RWPE1 (cell line): ENCODE data around the gene ASB5.

Experiments
- CTCF ChIA-PET: fragments of 350-600 bp; sonication (Branson Sonifier 250); formaldehyde crosslinking; extraction: SDS; loops from one replicate; lab custom pipeline; 2021; lab: Yijun Ruan, JAX
- POLR2A ChIA-PET: fragments of 400-600 bp; formaldehyde crosslinking; extraction: SDS; loops from one replicate; lab custom pipeline; 2020; ENCODE audit warnings: antibody characterized with exemption; ENCODE audit not compliant: low non-redundant PET; lab: Yijun Ruan, JAX
- DNase-seq: peaks from one replicate; pipeline ENCODE4 v3.0.0; 2012; ENCODE audit warnings: low spot score
- H3K27ac ChIP-seq: fragments of 450-650 bp; 2 replicates; pipeline ENCODE4 v1.5.1; 2017
- CTCF ChIP-seq: fragments of 450-650 bp; conservative IDR thresholded peaks from 2 replicates; pipeline ENCODE4 v1.5.1; 2017; ENCODE audit warnings: low read depth, mild to moderate bottlenecking

Gene ASB5

DNA sequence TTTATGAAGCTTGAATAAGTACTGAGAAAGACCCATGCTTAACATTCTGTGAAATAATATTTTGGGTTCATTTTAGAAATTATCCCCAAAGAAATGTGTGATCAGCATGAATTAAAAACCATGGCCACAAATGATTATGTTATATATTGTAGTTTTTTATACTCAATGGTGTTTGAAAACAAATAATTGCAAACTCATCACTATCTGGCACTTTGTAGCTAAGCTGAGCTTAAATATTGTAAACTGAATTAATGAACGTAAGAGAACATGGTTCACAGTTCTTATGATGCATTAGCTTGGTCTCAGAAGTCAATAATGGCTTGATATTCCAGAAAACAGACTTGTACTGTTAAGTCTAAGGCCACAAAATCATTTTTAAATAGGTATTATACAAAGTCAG, 24.6 kb upstream of the ASB5 start:
- DNase-seq: no peak
- CTCF ChIA-PET: no interaction called here

DNA sequence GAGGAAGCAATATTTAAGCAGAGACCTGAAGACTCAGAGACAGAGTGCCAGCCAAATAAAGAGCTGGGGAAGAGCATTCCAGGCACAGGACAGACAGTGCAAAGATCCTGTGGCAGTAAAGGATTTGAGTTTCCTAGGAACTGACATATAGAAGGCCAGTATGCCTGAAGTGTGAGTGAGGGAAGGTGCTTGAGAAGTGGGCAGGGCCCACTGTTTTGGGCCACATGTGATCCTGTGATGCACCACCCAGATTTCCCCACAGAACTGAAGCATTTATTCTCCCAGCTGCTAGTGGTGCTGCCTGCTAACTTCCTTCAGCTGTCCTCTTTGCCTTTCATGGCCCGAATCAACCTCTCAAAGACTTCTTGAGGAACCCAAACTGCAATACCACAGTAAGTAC, 23.9 kb upstream of the ASB5 start:
- TF ChIP-seq CTCF: no peak
- no peak for DNase-seq
- POLR2A ChIA-PET: no interaction called here
- no peak overlapping the region for H3K27ac ChIP-seq
- CTCF ChIA-PET: no interaction called here

More for the DNA sequence above, 24.6 kb upstream of the ASB5 start:
- TF ChIP-seq CTCF: no peak
- H3K27ac ChIP-seq: no peak overlapping the region
- POLR2A ChIA-PET: no interaction called here

- CTCF ChIA-PET: no interaction called here
- POLR2A ChIA-PET: no interaction called here
- no peak for DNase-seq
- H3K27ac ChIP-seq: no peak overlapping the region
- no peak for TF ChIP-seq CTCF
These were observed 22.7 kb upstream of the ASB5 start for GRCh38 chr4:176291748-176292147.

- TF ChIP-seq CTCF: no peak
- CTCF ChIA-PET: no interaction called here
- POLR2A ChIA-PET: no interaction called here
These were observed 21.5 kb upstream of the ASB5 start for GRCh38 chr4:176290520-176290919.

DNA sequence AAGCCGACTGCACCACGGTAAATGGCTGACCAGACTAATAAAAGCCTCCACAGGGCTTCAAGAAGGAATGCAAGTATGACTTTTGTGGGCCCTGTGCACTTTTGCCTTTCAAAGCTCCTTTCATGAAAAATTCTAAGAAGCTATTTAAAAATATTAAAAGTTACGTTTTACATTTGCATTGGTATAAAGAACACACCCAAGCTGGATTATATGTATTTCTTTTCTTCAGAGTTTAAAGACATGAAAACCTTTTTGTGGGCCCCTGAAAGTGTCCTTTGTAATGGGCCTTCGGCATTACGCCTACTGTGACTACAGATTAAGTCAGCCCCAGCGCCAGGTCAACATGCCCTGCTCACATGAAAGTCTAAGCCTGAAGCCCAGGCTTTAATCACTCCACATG, 20.5 kb upstream of the ASB5 start:
- DNase-seq: no peak
- POLR2A ChIA-PET: no interaction called here
- no peak overlapping the region for H3K27ac ChIP-seq
- CTCF ChIA-PET: no interaction called here
- no peak for TF ChIP-seq CTCF

More at GRCh38 chr4:176290520-176290919, 21.5 kb upstream of the ASB5 start:
- no peak overlapping the region for H3K27ac ChIP-seq
- DNase-seq: no peak

DNA sequence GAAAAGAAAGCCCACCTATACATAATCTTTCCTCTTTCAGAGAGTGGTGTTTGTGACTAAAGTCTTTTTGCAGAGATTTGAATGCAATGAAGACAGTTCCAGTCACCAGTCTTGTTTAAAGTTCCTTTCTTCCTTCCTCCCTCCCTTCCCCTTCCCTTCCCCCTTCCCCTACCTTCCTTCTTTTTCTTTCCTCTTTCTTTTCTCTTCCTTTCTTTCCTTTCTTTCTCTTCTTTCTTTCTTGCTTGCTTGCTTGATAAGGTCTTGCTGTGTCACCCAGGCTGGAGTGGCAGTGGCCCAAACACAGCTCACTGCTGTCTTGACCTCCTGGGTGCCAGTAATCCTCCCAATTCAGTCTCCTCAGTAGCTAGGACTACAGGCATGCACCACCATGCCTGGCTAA, 19.0 kb upstream of the ASB5 start:
- ChIA-PET POLR2A (no interaction called here), CTCF (interaction anchor here (0.7 kb wide), 1 partner anchor 50 kb away, joined by 4 read pairs; no protein-coding TSS in a partner anchor)
- TF ChIP-seq CTCF: no peak
- DNase-seq: no peak
- H3K27ac ChIP-seq: no peak overlapping the region
